VCaP (cell line): ENCODE measurements around the gene RASA3.

Source experiments
- H3K27ac ChIP-seq: fragments of 450-650 bp; 2 replicates; pipeline ENCODE4 v1.5.1; 2017
- CTCF ChIP-seq: fragments of 450-650 bp; conservative IDR thresholded peaks from 2 replicates; pipeline ENCODE4 v1.5.1; 2017; ENCODE audit warnings: mild to moderate bottlenecking, moderate library complexity

Gene RASA3

GRCh38 chr13:114088863-114089262 is 43.6 kb downstream of the RASA3 start:
- TF ChIP-seq CTCF: no peak
- no peak overlapping the region for H3K27ac ChIP-seq

GRCh38 chr13:114088234-114088633 is 44.2 kb downstream of the RASA3 start:
- TF ChIP-seq CTCF: no peak
- H3K27ac ChIP-seq: no peak overlapping the region

GRCh38 chr13:114087430-114087829 is 45.0 kb downstream of the RASA3 start:
- no peak overlapping the region for H3K27ac ChIP-seq

GRCh38 chr13:114082849-114083645 is 49.4 kb downstream of the RASA3 start:
- no peak overlapping the region for H3K27ac ChIP-seq
- no peak for TF ChIP-seq CTCF

More at GRCh38 chr13:114087430-114087829, 45.0 kb downstream of the RASA3 start:
- TF ChIP-seq CTCF: no peak

GRCh38 chr13:114081761-114082681 is 50.4 kb downstream of the RASA3 start:
- H3K27ac ChIP-seq: no peak overlapping the region
- no peak for TF ChIP-seq CTCF

- TF ChIP-seq CTCF: no peak
- H3K27ac ChIP-seq: no peak overlapping the region
Observed at GRCh38 chr13:114080739-114081561, 51.5 kb downstream of the RASA3 start.
